Activated naive CD4-positive, alpha-beta T cell (primary cell): Measurements from ENCODE around the gene VPS37D.

Experiments used
- DNase-seq, 4 experiments: peaks; one replicate each; lab custom pipeline; 2025; lab: John Stamatoyannopoulos, UW

The VPS37D gene

DNA sequence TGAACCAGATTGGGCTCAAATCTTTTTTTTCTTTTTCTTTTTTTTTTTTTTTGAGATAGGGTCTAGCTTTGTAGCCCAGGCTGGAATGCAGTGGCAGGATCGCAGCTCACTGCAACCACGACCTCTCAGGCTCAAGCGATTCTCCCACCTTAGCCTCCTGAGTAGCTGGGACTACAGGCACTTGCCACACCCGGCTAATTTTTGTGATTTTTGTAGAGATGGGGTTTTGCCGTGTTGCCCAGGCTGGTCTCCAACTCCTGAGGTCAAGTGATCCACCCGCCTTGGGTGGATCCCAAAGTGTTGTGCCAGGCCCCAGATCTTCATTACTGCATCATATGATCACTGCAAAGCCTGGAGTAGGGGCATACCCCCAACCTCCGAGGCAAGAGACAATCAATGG is 12.9 kb downstream of the VPS37D start:
- DNase-seq: no peak

GRCh38 chr7:73681031-73681430 is 13.4 kb downstream of the VPS37D start:
- DNase-seq: no peak

DNA sequence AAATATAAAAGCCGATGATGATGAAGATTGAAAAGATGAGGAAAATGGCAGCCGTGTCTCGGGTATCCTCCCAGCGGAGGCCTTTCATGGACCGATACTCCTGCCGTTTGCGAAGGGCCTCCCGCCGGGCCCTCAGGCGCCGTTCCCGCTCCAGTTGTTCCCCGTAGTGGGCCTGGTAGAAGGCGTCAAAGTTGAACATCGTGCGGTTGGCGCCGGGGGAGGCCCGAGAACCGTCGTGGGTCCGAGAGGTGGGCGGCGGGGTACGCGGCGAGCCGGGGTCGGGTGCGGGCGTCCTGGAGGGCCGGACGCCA is 15.1 kb downstream of the VPS37D start:
- DNase-seq: no peak

DNA sequence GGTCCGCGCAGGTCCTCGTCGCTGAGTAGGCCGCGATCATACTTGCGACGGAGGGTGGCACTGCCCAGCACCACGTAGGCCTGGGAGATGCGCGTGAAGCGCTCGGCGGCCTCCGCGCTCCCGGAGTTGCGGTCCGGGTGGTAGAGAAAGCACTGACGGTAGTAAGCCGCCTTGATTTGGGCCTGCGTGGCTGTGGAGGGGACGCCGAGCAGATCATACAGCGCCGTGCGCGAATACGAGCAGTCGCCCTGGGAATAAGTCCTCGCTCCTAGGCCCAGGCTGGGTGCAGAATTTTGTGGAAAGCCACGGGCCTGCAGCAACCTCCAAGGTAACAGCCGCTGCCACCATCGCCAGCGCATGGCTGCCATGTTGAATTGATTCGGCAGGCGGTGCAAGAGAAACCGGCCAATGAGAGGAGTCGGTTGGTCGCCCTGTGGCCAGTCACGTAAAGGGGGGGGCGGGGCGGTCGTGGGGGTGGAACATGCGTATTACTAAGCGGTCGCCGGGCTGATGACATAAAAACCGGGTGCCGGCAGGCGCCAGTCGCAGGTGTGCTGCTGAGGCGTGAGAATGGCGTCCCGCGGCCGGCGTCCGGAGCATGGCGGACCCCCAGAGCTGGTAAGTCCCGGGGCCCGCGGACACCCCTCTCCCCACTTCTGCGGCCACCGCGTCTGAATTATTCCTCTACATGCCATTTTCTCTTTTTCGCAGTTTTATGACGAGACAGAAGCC is 15.6 kb downstream of the VPS37D start, which contains the start of the genes BUD23 and DNAJC30:
Gene BUD23, plus strand, starts transcription at position 542 of the 732 bp plus-strand sequence. Its CDS starts 29 bp downstream, at position 571.
Gene DNAJC30, minus strand, starts transcription at position 398 of the 732 bp plus-strand sequence. Its CDS starts 30 bp downstream, at position 368.
- DNase-seq: peak; percentile 88 to 96 (median 95)

GRCh38 chr7:73683788-73684693 is 16.4 kb downstream of the VPS37D start:
- DNase-seq: peak in 1 of 4 experiments; percentile 45

GRCh38 chr7:73685311-73685710 is 17.7 kb downstream of the VPS37D start:
- no peak for DNase-seq

GRCh38 chr7:73688288-73688687 is 20.7 kb downstream of the VPS37D start:
- no peak for DNase-seq

DNA sequence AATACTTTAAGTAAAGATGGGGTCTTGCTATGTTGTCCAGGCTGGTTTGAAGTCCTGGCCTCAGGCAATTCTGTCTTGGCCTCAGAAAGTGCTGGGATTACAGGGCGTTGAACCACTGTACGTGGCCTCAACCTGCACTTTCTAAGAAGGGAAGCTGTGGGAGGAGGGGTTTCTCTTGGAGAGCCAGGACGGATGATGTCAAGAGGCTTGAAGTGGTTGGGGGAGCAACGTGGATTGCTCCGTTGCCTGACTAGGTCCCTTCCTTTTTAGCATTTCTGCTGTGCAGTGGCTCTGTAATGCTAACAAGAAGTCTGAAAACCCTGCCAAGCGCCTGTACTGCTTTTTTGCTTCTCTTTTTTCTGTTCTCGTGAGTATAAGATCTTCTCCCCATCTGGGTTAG is 23.0 kb downstream of the VPS37D start:
- no peak for DNase-seq

- DNase-seq: no peak
Observed at GRCh38 chr7:73696372-73696771, 28.7 kb downstream of the VPS37D start.

GRCh38 chr7:73698410-73698809 is 30.8 kb downstream of the VPS37D start:
- DNase-seq: no peak

GRCh38 chr7:73699370-73700068 is 31.9 kb downstream of the VPS37D start:
- DNase-seq: no peak

- DNase-seq: no peak
Observed at GRCh38 chr7:73700069-73700423, 32.4 kb downstream of the VPS37D start.

DNA sequence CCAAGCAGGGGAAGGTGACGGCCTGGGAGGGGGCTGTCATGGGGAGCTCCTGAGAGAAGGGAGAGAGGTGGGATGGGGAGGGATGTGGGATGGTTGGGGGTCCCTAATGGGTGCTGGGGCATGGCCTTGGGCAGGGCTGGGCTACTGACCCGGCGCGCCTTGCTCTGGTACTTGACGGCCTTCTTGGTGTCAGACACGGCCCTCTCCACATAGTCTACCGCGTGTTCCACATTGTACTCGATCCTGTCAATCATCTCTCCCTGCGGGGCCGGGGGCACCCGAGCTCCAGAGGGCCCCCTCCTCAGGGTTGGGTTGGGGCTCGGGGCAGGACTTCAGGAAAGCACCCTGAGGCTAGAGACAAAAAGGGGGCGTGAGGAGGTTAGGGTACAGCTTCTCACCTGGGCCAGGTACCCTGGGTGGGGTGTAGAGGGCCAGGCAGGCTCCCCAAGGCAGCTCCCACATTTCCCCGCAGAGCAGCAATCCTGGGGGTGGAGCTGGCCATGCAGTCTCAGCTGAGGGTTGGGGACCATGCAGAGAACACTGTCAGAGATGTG is 33.0 kb downstream of the VPS37D start:
- DNase-seq: no peak

DNA sequence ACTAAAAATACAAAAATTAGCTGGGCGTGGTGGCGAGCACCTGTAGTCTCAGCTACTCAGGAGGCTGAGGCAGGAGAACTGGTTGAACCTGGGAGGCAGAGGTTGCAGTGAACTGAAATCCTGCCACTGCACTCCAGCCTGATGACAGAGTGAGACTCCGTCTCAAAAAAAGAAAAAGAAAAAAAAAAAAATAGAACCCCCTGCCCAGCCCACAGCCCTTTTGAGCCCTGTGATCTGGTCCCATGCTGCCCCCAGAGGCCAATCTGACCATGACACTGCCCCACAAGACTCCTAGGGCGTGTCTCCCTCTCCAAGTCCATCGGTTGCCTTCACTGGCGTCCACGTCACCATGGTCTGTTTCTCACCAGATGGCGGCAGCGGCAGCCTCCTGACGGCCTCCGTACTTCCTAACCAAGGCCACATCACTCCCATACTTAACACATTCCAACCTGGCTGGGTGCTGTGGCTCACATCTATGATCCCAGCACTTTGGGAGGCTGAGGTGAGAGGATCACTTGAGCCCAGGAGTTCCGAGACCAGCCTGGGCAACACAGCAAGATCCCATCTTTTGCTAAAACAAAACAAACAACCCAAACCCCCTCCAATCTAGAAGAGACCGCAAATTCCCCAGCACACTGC is 33.8 kb downstream of the VPS37D start:
- peak in 1 of 4 experiments; percentile 14 for DNase-seq

- no peak for DNase-seq
Observed at GRCh38 chr7:73702226-73702625, 34.6 kb downstream of the VPS37D start.

DNA sequence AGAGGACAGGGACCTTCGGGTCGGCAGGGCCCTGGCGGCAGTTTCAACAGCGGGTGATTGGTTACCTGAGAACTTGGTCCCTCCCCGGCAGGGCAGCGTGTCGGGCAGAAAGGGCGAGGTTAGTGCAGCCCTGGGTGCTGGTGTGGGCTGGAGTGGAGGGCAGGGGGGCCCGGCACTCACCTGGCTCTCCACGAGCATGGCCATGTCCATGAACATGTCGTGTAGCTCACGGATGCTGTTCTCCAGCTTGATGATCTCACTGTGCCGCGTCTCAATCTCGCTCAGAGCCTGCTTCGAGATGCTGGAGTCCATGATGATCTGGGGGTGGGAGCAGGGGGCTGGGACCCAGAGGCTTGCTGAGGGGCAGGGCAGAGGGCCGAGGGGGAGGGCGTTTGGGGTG is 35.0 kb downstream of the VPS37D start:
- no peak for DNase-seq

DNA sequence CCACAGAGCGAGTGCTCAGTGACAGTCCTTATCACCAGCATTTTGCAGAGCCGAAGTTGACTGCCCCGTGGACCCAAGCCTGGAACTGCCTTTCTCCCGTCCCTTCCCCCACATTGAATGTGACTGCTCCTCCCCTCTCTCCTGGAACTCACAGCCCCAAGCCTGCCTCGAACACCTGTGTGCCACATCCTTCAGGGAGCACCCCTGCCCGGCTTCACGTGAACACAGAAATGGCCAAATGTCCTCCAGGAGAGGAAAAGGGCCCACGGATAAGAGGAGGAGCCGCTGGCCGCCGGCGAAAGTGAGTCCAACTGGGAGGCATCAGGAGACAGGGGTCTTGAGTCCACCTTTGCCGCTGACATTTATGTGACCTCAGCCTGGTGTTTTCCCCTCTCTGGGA is 35.6 kb downstream of the VPS37D start:
- no peak for DNase-seq

DNA sequence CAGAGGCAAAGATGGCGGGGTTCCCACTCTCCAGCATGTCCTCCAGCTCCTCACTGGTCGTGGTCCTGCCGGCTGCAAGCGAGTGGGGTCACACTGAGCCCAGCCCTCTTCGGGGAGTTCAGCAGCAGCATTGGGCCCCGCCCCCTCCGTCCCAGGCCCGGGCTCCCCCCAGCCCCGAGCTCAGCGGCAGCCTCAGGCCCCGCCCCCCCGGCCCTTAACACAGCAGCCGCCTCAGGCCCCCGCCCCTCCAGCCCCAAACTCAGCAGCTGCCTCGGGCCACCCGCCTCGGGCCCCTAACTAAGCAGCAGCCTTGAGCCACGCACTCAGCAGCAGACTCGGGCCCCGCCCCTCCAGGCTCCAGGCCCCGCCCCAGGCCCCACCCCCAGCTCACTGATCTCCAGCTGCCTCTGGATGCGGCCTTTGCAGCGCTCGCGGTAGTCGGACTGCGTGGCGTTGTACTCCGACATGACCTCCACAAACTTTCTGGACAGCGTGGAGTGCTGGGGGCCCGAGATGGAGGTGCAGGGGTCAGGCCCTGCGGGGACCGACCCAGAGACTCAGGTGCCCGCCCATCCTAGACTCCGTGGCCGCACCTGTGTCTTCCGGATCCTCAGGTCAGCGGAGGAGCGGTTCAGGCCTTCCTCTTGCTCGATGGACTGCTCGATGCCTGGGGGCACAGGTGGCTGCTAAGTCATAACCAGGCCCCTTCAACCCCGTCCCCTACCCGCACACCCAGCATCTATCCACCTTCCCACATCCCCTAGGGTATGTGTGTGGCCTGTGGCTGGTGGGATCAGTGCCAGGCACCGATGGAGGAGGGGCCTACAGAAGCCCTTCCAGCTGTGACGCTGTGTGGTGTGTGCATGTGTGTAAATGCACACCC is 36.4 kb downstream of the VPS37D start:
- DNase-seq: peak in 2 of 4 experiments; percentile 35 to 65

- no peak for DNase-seq
Observed at GRCh38 chr7:73704640-73705550, 37.3 kb downstream of the VPS37D start.

DNA sequence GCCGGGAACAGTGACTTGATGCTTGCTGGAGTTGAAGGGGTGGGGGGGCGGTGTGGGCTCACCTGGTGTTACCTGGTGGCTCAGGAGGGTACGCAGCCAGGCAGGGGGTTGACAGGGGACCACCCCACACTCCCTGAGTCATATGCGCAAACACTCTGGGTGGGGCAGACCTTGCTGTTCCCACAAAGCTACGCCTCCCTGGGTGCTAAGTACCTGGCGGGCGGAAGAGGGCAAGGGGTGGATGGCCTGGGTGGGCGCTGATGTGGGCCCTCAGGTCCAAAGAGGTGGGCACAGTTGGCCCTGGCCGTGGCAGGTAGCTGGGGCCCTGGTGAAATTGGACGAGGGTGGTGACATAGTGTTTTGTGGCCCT is 37.9 kb downstream of the VPS37D start:
- no peak for DNase-seq
